ENCODE measurements around the gene GRID1.

GRID1 gene

GRCh38 chr10:85915245-85915846, 451.2 kb downstream of the GRID1 start:
- DNase-seq: no peak

DNA sequence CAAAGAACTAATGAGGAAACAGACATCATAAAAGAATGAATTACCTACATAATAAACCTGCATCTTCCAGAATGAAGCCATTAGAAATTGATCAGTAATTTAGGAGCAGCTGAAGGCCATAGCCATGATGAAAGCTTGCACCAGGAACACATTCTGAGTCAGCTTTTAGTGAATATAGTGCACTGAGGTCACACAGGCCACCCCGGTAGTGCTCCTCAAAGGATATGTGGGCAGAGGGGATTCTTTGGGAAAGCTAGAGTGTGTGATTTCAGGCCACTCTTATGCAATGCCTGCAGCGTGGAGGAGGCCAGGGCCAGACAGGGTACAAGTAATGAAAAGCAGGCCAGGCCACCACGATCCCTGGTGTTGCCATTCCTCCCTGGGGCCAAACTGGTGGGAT, 451.9 kb downstream of the GRID1 start:
- DNase-seq: no peak

DNA sequence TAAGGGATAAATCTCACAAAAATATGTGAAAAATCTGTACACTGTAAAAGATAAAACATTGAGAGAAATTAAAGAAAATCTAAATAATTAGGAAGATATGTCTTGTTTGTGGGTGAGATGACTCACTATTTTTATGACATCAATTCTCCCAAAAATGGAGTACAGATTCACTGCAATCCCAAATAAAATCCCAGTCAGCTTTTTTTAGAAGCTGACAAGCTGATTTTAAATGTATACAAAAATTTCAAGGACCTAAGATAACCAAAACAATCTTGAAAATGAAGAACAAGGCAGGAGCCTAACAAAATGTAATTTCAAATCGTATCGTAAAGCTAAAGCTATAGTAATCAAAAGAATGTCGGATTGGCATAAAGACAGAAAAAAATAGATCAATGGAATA, 458.1 kb downstream of the GRID1 start:
- DNase-seq: no peak

GRCh38 chr10:85902051-85902450, 464.5 kb downstream of the GRID1 start:
- DNase-seq: no peak

- DNase-seq: no peak
These were observed 465.0 kb downstream of the GRID1 start for GRCh38 chr10:85901599-85901998.

DNA sequence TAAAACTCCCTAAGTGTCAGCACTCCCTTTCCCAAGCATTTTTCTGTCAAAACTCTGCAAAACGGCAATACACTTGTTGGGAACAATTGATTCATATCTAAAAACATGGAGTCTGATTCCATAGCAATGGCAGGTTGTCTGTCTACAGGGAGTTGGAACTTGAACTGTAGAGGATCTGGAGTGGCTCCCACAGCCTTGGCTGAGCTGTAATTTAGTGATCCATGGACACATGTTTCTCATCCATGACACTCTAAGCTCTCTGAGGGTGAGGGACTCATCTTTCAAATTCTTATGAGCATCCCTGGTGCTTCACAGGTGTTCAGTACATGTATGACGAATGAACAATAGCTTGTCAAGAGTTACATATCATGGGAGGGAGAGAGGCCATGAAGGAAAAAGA, 466.1 kb downstream of the GRID1 start:
- DNase-seq: no peak

- DNase-seq: no peak
These were observed 466.5 kb downstream of the GRID1 start for GRCh38 chr10:85900061-85900460.

DNA sequence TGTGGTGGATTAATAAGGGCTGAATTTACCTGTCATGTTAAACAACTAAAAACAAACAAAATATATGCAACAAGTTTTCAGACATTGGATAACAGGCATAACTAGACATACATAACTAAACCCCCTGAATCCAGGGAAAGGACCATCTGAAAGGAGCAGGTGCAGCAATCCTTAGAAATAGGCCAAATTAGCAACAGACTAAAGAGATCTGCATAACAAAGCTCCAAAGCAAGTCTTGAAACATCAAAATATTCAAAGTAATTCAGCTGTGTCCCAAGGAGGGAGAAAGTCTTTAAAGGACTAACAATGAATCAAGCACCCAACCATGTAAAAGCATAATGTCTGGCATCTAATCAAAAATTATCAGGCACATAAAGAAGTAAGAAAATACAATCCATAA, 475.1 kb downstream of the GRID1 start:
- DNase-seq: no peak

GRCh38 chr10:85888559-85888958, 478.0 kb downstream of the GRID1 start:
- DNase-seq: no peak

- DNase-seq: no peak
These were observed 478.6 kb downstream of the GRID1 start for GRCh38 chr10:85888004-85888403.

- no peak for DNase-seq
These were observed 492.4 kb downstream of the GRID1 start for GRCh38 chr10:85874208-85874607.

- no peak for DNase-seq
These were observed 493.5 kb downstream of the GRID1 start for GRCh38 chr10:85873063-85873462.

GRCh38 chr10:85868627-85869499, 497.7 kb downstream of the GRID1 start:
- no peak for DNase-seq

DNA sequence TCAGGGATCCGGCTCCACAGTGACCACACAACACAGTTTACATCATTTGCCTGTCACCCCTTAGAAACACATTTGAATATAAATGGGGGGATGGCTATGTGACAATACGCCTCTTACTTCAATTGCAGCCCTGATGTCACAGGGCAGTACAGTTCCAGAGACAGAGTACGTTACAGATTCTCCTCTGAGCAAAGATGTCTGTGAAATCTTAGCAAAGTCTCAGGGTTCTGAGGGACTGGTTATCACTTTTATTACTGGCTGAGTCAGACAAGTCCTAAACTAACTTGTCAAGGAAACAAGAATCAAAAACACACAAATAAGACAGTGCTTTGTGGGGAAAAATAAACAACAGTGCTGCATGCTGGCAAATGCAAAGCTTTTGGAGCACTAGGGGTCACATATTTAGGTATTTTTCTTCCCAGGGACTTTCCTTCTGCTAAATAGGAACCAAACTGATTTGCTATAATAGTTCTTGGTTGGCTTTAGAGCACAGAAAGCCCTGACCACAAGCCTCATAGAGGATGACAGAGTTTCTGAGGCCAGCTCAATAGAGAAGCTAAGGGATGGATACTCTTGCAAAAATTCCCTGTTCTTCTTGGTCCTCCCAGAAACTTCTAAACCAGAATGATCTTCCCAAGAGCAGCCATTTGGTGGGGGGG, 501.6 kb downstream of the GRID1 start:
- no peak for DNase-seq

DNA sequence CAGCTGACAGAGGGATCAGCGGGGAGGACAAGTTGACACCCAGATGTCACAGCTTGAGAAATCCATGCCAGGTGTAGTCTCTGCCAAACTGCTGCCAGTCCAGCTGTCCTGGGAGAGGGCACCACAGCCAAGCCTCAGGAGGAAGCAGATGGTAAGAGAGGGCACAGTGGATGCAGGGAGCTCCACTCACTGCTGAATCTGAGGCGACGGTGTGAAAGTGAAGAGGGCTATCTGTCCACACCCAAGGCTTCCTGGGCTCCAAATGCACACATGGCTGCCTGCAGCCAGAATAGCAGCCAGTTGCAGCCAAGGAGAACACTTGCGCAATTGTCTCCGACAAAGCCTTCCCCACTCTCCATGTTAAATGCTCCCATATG, 502.4 kb downstream of the GRID1 start:
- no peak for DNase-seq

GRCh38 chr10:85863301-85864172, 503.1 kb downstream of the GRID1 start:
- DNase-seq: no peak

- no peak for DNase-seq
These were observed 503.8 kb downstream of the GRID1 start for GRCh38 chr10:85862771-85863170.

GRCh38 chr10:85861513-85862197, 504.9 kb downstream of the GRID1 start:
- DNase-seq: no peak

DNA sequence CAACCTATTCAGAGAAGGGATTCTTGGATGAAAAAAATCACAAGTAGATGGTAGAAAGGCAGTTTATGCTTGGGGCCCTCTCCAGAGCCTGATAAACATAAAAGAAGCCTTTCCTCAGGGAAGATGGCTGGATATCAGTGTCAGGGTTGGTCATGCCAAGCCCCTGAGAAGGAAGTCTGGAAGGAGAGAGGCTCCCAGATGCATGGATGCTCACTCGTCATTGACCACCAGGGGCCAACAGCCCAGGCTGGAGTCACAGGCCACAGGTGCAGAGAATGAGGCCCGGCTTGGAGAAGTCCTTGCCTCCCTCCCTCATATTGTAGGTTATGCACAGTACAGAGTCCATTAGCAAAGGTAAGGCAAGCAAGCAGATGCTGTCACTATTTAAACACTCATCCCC, 506.7 kb downstream of the GRID1 start:
- no peak for DNase-seq

DNA sequence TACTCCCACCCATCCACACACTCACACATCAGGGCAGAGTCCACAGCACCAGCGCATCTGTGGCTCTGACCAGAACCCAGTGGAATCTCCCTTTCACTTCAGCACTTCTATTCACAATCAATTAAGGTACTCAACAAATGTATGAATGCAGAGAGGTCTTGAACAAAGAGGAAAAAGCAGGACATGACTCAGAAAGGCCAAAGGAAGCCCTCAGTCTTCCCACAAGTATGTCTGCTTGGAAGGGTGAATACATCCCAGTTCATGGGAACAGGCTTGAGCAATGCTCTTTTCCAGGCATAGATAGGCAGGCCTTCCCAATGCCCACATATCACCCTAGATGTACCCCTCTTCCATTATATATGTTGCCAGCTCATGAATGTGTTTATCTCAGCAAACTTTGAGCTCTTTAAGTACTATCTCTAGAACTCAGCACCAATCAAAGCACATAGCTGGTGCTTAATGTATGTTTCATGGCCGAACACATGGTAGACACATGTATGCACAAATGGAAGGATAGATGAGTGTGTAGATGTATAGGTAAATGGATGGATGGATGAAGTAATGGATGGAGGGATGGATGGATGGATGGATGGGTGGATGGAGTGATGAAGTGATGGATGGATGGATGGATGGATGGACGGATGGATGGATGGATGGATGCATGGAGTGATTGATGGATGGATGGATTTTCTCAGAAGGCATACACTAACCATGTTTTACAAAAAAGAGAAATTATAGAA, 507.6 kb downstream of the GRID1 start:
- no peak for DNase-seq

GRCh38 chr10:85857791-85858190, 508.8 kb downstream of the GRID1 start:
- DNase-seq: no peak

DNA sequence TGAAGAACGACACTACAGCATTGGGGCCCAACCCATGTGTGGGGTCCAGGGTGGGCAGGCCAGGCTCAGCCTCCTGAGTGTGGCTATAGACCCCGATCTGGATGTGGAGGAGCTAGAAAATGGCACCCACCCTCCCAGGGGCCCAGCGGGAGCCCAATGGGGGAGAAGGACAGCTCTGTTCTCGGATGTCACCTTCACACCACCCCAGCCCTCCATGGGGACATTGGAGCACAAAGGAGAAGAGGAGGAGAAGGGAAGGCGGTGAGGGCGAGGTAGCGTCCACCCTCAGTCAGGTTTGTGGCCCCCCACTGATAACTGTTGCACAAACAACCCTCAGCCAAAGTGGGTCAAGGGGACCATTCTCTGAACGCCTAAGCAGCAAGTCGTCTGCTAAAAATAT, 509.3 kb downstream of the GRID1 start:
- DNase-seq: no peak
